SK-N-SH (cell line): ENCODE results near the gene AUTS2. TPM values are rescaled to one million over a fixed set of nuclear protein-coding genes. Genes with fewer than 3 reads are reported as not detected.

ENCODE experiments used
- CTCF ChIA-PET: fragments of 300-600, 350-600 bp; formaldehyde crosslinking; extraction: SDS; loops from one replicate; lab custom pipeline; 2021; lab: Yijun Ruan, JAX
- POLR2A ChIA-PET: fragments of 350-600 bp; sonication (Branson Sonifier 250); formaldehyde crosslinking; extraction: SDS; loops from one replicate; lab custom pipeline; 2020; ENCODE audit warnings: antibody characterized with exemption, inconsistent platforms; lab: Yijun Ruan, JAX
- DNase-seq: peaks from one replicate; pipeline ENCODE4 v3.0.0; 2012
- H2AFZ ChIP-seq: fragments of 200-600 bp; sonication (generic); 2 replicates; pipeline ENCODE4 v1.8.1; 2016; ENCODE audit warnings: antibody characterized with exemption, mild to moderate bottlenecking, low read depth
- H3F3A ChIP-seq: fragments of 200-600 bp; sonication (generic); replicated peaks from 2 replicates; pipeline ENCODE3; 2016; ENCODE audit warnings: antibody characterized with exemption, mild to moderate bottlenecking; ENCODE audit not compliant: insufficient read depth
- H3K27ac ChIP-seq, 2 experiments: fragments of 200-500 bp in 1 of 2; fragments of 200-600 bp in 1 of 2; sonication (Bioruptor generic) in 1 of 2; sonication (generic), shearing (Covaris generic) in 1 of 2; 2 replicates each; pipeline versions ENCODE4 v1.5.1 to v1.6.1; 2014 to 2016; ENCODE audit warnings: low read depth in 2 of 2, inconsistent platforms in 1 of 2, low read length in 1 of 2, mild to moderate bottlenecking in 1 of 2, mixed read lengths in 1 of 2
- H3K27me3 ChIP-seq: fragments of 200-600 bp; sonication (generic), shearing (Covaris generic); 2 replicates; pipeline ENCODE4 v1.6.1; 2016; ENCODE audit warnings: mixed run types; ENCODE audit not compliant: insufficient read depth
- H3K36me3 ChIP-seq, 2 experiments: fragments of 200-500 bp in 1 of 2; fragments of 200-600 bp in 1 of 2; sonication (Bioruptor generic) in 1 of 2; sonication (generic) in 1 of 2; replicated peaks in 1 of 2; 2 replicates each; pipeline versions ENCODE3 to v1.5.1; 2014 to 2016; ENCODE audit warnings: low read length in 1 of 2, mild to moderate bottlenecking in 1 of 2; ENCODE audit not compliant: insufficient read depth in 2 of 2, control insufficient read depth in 1 of 2
- H3K4me1 ChIP-seq, 2 experiments: fragments of 200-500 bp in 1 of 2; fragments of 200-600 bp in 1 of 2; sonication (Bioruptor generic) in 1 of 2; sonication (generic), shearing (Covaris generic) in 1 of 2; 2 replicates each; pipeline versions ENCODE4 v1.5.1 to v1.6.1; 2014 to 2016; ENCODE audit warnings: low read depth in 1 of 2, low read length in 1 of 2, mixed run types in 1 of 2; ENCODE audit not compliant: insufficient read depth in 2 of 2, control insufficient read depth in 1 of 2
- H3K4me2 ChIP-seq: fragments of 200-600 bp; sonication (generic), shearing (Covaris generic); 2 replicates; pipeline ENCODE4 v1.6.1; 2017; ENCODE audit warnings: mixed run types
- H3K4me3 ChIP-seq, 2 experiments: fragments of 200-500 bp in 1 of 2; fragments of 200-600 bp in 1 of 2; sonication (Bioruptor generic) in 1 of 2; sonication (generic), shearing (Covaris generic) in 1 of 2; 2 replicates each; pipeline versions ENCODE4 v1.5.1 to v1.8.1; 2014 to 2016; ENCODE audit warnings: low read depth in 2 of 2, inconsistent platforms in 1 of 2, low read length in 1 of 2, mild to moderate bottlenecking in 1 of 2, mixed read lengths in 1 of 2, moderate library complexity in 1 of 2
- H3K79me2 ChIP-seq: fragments of 200-600 bp; sonication (generic); 2 replicates; pipeline ENCODE4 v1.8.1; 2017; ENCODE audit warnings: mild to moderate bottlenecking; ENCODE audit not compliant: insufficient read depth
- H3K9ac ChIP-seq: fragments of 200-600 bp; sonication (generic); 2 replicates; pipeline ENCODE4 v1.6.1; 2017; ENCODE audit warnings: mixed run types
- H3K9me2 ChIP-seq: fragments of 200-600 bp; sonication (generic); 2 replicates; pipeline ENCODE4 v1.6.1; 2017; ENCODE audit warnings: mixed run types
- H3K9me3 ChIP-seq: fragments of 200-600 bp; sonication (generic); 2 replicates; pipeline ENCODE4 v1.6.1; 2017; ENCODE audit warnings: mixed run types, mild to moderate bottlenecking, moderate library complexity
- H4K20me1 ChIP-seq: fragments of 200-600 bp; sonication (generic); 2 replicates; pipeline ENCODE4 v1.6.1; 2017; ENCODE audit warnings: mild to moderate bottlenecking, mixed run types; ENCODE audit not compliant: insufficient read depth
- CHD2 ChIP-seq: fragments of 150-350 bp; IDR thresholded peaks from 2 replicates; pipeline ENCODE4 v1.6.1; 2018; ENCODE audit warnings: low read length; ENCODE audit not compliant: partially characterized antibody
- EP300 ChIP-seq, 2 experiments: IDR thresholded peaks; 2 replicates each; pipeline versions ENCODE4 v1.4.0 to v1.6.1; 2012; ENCODE audit warnings: borderline replicate concordance in 1 of 2, low read depth in 1 of 2, low read length in 1 of 2
- EZH2phosphoT487 ChIP-seq: fragments of 200-600 bp; sonication (generic); IDR thresholded peaks from 2 replicates; pipeline ENCODE4 v1.6.1; 2017; ENCODE audit warnings: low read depth, mixed run types, mild to moderate bottlenecking, antibody characterized with exemption, moderate library complexity, borderline replicate concordance
- FOSL2 ChIP-seq: IDR thresholded peaks from 2 replicates; pipeline ENCODE4 v1.4.0; 2012; ENCODE audit warnings: low read depth, mild to moderate bottlenecking, moderate library complexity, borderline replicate concordance
- FOXJ3 ChIP-seq: sonication (generic); formaldehyde crosslinking; IDR thresholded peaks from 2 replicates; pipeline ENCODE4 v1.5.1; 2020; ENCODE audit warnings: mild to moderate bottlenecking, missing genetic modification reagents
- GABPA ChIP-seq: IDR thresholded peaks from 2 replicates; pipeline ENCODE4 v1.4.0; 2012; ENCODE audit warnings: low read depth, mild to moderate bottlenecking
- GATA2 ChIP-seq: sonication (generic); formaldehyde crosslinking; IDR thresholded peaks from 2 replicates; pipeline ENCODE4 v1.5.0; 2020; ENCODE audit warnings: mild to moderate bottlenecking, missing genetic modification reagents
- JUND ChIP-seq: IDR thresholded peaks from 2 replicates; pipeline ENCODE4 v1.4.0; 2012
- RFX5 ChIP-seq: IDR thresholded peaks from 2 replicates; pipeline ENCODE4 v1.6.1; 2012; ENCODE audit warnings: mild to moderate bottlenecking, improper control_type of control experiment, low read length
- TAF1 ChIP-seq: IDR thresholded peaks from 2 replicates; pipeline ENCODE4 v1.6.1; 2012; ENCODE audit warnings: low read depth, mild to moderate bottlenecking, low read length, moderate library complexity, borderline replicate concordance
- YY1 ChIP-seq: IDR thresholded peaks from 2 replicates; pipeline ENCODE4 v1.4.0; 2012; ENCODE audit warnings: low read depth, mild to moderate bottlenecking
- WGBS: methylation state at CpG from one replicate; pipeline ENCODE4 v1.1.6; 2017; ENCODE audit warnings: low lambda C conversion rate; 5-methylcytosine and 5-hydroxymethylcytosine counted together
- polyA plus RNA-seq, 3 experiments: library from polyadenylated mRNA; depleted of rRNA; stranded (reverse); fragments of >200 nt; gene quantifications; 2 replicates each; pipeline ENCODE4 v1.2.3, GENCODE V29; 2012
- TF ChIP-seq, protein P1 (sequence below): fragments of 150-350 bp; IDR thresholded peaks from 2 replicates; pipeline ENCODE4 v1.6.1; 2017; ENCODE audit warnings: antibody characterized with exemption, low read length, low read depth, borderline replicate concordance
- TF ChIP-seq, protein P2 (sequence below): fragments of 200-600 bp; sonication (generic); IDR thresholded peaks from 2 replicates; pipeline ENCODE4 v1.6.1; 2017; ENCODE audit warnings: antibody characterized with exemption, mild to moderate bottlenecking, moderate library complexity
- TF ChIP-seq, protein P3 (sequence below): IDR thresholded peaks from 2 replicates; pipeline ENCODE4 v1.4.0; 2012; ENCODE audit warnings: low read depth
- TF ChIP-seq, protein P4 (sequence below): IDR thresholded peaks from 2 replicates; pipeline ENCODE4 v1.4.0; 2012; ENCODE audit warnings: low read depth, borderline replicate concordance

Gene AUTS2
- polyA plus RNA-seq, 1 of the 3 experiments (the other 2 are of a cell fraction) = 15.6 TPM

DNA sequence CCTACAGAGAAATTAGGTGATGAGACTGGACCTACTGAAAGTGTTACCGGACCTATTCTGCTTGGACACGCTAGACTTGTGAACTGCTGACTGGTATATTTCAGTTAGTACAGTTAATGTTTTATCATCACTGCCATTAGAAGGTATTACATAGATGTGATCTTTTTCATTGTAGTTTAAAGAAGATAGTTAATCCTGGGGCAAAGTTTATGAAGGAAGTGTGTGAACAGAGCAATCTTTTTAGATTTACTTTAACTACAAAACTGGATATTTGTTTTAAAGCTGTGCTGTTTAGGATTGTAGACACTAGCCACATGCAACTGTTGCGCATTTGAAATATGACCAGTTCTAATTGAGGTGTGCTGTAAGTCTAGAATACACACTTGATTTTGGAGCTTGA lies 446.7 kb downstream of the AUTS2 start:
- POLR2A ChIA-PET = no interaction called here
- Histone ChIP-seq H2AFZ (no peak overlapping the region), H3K4me2 (no peak overlapping the region), H3K9me2 (no peaks in the 10 kb centered on the region), H4K20me1 (no peaks in the 10 kb centered on the region), H3K4me3 (no peak overlapping the region), H3K27ac (no peak overlapping the region), H3K79me2 (no peaks in the 10 kb centered on the region), H3K9ac (no peak overlapping the region), H3K36me3 (no peaks in the 10 kb centered on the region), H3K9me3 (no peaks in the 10 kb centered on the region), H3K4me1 (peaks cover 16 to 38% of the 10 kb centered on the region in 2 experiments; a peak in 3 of 4 replicates), H3F3A (peaks cover 4% of the 10 kb centered on the region), H3K27me3 (no peaks in the 10 kb centered on the region)
- TF ChIP-seq GATA2 (CRISPR knock-in tag) (no peak), EZH2phosphoT487 (no peak), TAF1 (no peak), GABPA (no peak), JUND (no peak), EP300 (IDR thresholded peaks at IDR 0.05; ENCODE audit: borderline replicate concordance in 1 of 2, low read depth in 1 of 2, low read length in 1 of 2) (no peak), RFX5 (no peak)
- TF ChIP-seq, protein P1, sequence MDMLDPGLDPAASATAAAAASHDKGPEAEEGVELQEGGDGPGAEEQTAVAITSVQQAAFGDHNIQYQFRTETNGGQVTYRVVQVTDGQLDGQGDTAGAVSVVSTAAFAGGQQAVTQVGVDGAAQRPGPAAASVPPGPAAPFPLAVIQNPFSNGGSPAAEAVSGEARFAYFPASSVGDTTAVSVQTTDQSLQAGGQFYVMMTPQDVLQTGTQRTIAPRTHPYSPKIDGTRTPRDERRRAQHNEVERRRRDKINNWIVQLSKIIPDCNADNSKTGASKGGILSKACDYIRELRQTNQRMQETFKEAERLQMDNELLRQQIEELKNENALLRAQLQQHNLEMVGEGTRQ = no peak
- TF ChIP-seq, protein P2, sequence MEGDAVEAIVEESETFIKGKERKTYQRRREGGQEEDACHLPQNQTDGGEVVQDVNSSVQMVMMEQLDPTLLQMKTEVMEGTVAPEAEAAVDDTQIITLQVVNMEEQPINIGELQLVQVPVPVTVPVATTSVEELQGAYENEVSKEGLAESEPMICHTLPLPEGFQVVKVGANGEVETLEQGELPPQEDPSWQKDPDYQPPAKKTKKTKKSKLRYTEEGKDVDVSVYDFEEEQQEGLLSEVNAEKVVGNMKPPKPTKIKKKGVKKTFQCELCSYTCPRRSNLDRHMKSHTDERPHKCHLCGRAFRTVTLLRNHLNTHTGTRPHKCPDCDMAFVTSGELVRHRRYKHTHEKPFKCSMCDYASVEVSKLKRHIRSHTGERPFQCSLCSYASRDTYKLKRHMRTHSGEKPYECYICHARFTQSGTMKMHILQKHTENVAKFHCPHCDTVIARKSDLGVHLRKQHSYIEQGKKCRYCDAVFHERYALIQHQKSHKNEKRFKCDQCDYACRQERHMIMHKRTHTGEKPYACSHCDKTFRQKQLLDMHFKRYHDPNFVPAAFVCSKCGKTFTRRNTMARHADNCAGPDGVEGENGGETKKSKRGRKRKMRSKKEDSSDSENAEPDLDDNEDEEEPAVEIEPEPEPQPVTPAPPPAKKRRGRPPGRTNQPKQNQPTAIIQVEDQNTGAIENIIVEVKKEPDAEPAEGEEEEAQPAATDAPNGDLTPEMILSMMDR = no peak
- WGBS = 94% methylated on average over 3 of the region's 3 CpGs
- CTCF ChIA-PET = interaction anchor here (0.9 to 11.1 kb wide), 9 partner anchors 9 to 652 kb away, joined by 3 to 225 read pairs (median 4); no protein-coding TSS in a partner anchor
- no peak for DNase-seq

DNA sequence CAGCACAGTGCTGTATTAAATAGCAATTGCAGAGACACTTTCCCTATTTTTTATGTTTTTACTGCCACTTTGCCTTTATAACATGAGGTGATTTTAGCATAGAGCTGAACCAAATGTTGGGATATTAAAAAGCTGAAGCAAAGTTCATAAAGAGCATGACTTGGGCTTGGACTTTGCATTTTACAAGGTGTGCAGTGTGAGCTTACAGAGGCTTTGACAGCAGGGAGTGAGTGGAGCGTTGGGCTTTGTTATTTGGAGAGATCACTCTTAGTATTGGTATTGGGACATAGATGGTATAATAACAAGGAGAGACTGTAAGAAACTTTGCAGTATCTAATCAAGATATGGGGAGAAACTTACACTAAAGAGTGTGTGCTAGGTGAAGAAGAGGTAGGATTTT lies 449.1 kb downstream of the AUTS2 start:
- DNase-seq = no peak
- Histone ChIP-seq H3F3A (peaks cover under 1% of the 10 kb centered on the region), H3K36me3 (no peaks in the 10 kb centered on the region)
- CTCF ChIA-PET = interaction anchor here (0.6 to 1.6 kb wide), 6 partner anchors 9 to 651 kb away, joined by 3 to 5 read pairs (median 4); no protein-coding TSS in a partner anchor
- TF ChIP-seq, protein P3, sequence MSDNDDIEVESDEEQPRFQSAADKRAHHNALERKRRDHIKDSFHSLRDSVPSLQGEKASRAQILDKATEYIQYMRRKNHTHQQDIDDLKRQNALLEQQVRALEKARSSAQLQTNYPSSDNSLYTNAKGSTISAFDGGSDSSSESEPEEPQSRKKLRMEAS = no peak
- TF ChIP-seq, protein P4, sequence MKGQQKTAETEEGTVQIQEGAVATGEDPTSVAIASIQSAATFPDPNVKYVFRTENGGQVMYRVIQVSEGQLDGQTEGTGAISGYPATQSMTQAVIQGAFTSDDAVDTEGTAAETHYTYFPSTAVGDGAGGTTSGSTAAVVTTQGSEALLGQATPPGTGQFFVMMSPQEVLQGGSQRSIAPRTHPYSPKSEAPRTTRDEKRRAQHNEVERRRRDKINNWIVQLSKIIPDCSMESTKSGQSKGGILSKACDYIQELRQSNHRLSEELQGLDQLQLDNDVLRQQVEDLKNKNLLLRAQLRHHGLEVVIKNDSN = no peak
- TF ChIP-seq FOXJ3 (CRISPR knock-in tag) (no peak), FOSL2 (no peak), EP300 (IDR thresholded peaks at IDR 0.05; ENCODE audit: borderline replicate concordance in 1 of 2, low read depth in 1 of 2, low read length in 1 of 2) (no peak), YY1 (no peak), CHD2 (no peak)
- TF ChIP-seq, all 33 proteins: peak for 0
- Histone ChIP-seq H3K27ac (no peak overlapping the region), H2AFZ (no peak overlapping the region), H3K4me2 (no peak overlapping the region), H3K4me1 (peaks cover 8 to 19% of the 10 kb centered on the region in 2 experiments; a peak in 3 of 4 replicates), H3K27me3 (no peaks in the 10 kb centered on the region), H4K20me1 (peaks cover 4% of the 10 kb centered on the region; the same call in 1 of the 2 replicates), H3K9ac (no peak overlapping the region), H3K9me3 (no peaks in the 10 kb centered on the region), H3K9me2 (no peaks in the 10 kb centered on the region), H3K4me3 (no peak overlapping the region), H3K79me2 (no peaks in the 10 kb centered on the region)
- 85% methylated on average over 1 of the region's 1 CpG for WGBS
- POLR2A ChIA-PET = no interaction called here
